ENCODE results near the gene CAMKK2. TPM values are rescaled to one million over a fixed set of nuclear protein-coding genes. Genes with fewer than 3 reads are reported as not detected.
A peak's percentile ranks its signal among the peaks of the same experiment; 100 is the strongest.

Gene CAMKK2
- total and polyA plus RNA-seq, 10 donors: 13.6 to 90.1 (median 63.3) TPM

GRCh38 chr12:121330692-121331091, 34.2 kb upstream of the CAMKK2 start:
- H3K36me3 ChIP-seq: peaks cover 6 to 100% (median 95%) of the 10 kb centered on the region in 6 donors

GRCh38 chr12:121330195-121330594, 33.7 kb upstream of the CAMKK2 start:
- H3K27me3 ChIP-seq (replicated peaks in 1 of 7): no peaks in the 10 kb centered on the region
- TF ChIP-seq CTCF (IDR thresholded peaks at IDR 0.05 in 8 of 11, conservative IDR thresholded peaks at IDR 0.05 in 3 of 11) (no peak), POLR2A (IDR thresholded peaks at IDR 0.05) (no peak), POLR2AphosphoS5 (IDR thresholded peaks at IDR 0.05) (no peak)
- no peak overlapping the region for H3K4me3 ChIP-seq
- peaks cover 0 to 24% (median 11%) of the 10 kb centered on the region in 6 donors for H3K4me1 ChIP-seq
- intact Hi-C loops (cut with DNase I; ENCODE audit: low total_unique reads): loop anchor here (10.0 kb wide), 1 partner anchor 115 kb away; no protein-coding TSS in a partner anchor
- no peaks in the 10 kb centered on the region for H3K9me3 ChIP-seq
- H3K36me3 ChIP-seq: peaks cover 3 to 100% (median 92%) of the 10 kb centered on the region in 6 donors
- H3K27ac ChIP-seq: no peak overlapping the region
- 92 to 98% (median 96%) methylated on average over 4 of the region's 4 CpGs for WGBS, 5 donors
- no peak for DNase-seq

More at GRCh38 chr12:121330692-121331091, 34.2 kb upstream of the CAMKK2 start:
- Histone ChIP-seq H3K4me1 (peaks cover 0 to 24% (median 11%) of the 10 kb centered on the region in 6 donors), H3K9me3 (no peaks in the 10 kb centered on the region), H3K27ac (no peak overlapping the region), H3K27me3 (replicated peaks in 1 of 7) (no peaks in the 10 kb centered on the region), H3K4me3 (no peak overlapping the region)
- no peak for DNase-seq
- TF ChIP-seq POLR2A (IDR thresholded peaks at IDR 0.05) (no peak), CTCF (IDR thresholded peaks at IDR 0.05 in 8 of 11, conservative IDR thresholded peaks at IDR 0.05 in 3 of 11) (no peak), POLR2AphosphoS5 (IDR thresholded peaks at IDR 0.05) (no peak)
- intact Hi-C loops (cut with DNase I; ENCODE audit: low total_unique reads): loop anchor here (10.0 kb wide), 1 partner anchor 114 kb away; no protein-coding TSS in a partner anchor

GRCh38 chr12:121328620-121329019, 32.1 kb upstream of the CAMKK2 start:
- no peak overlapping the region for H3K27ac ChIP-seq
- H3K4me3 ChIP-seq: no peak overlapping the region
- no peak for DNase-seq
- no peaks in the 10 kb centered on the region for H3K9me3 ChIP-seq
- no peaks in the 10 kb centered on the region for H3K27me3 ChIP-seq (replicated peaks in 1 of 7)
- intact Hi-C loops (cut with DNase I; ENCODE audit: low total_unique reads): no loop called here
- peaks cover 3 to 100% (median 92%) of the 10 kb centered on the region in 6 donors for H3K36me3 ChIP-seq
- 92 to 97% (median 94%) methylated on average over 4 of the region's 4 CpGs for WGBS, 5 donors
- TF ChIP-seq POLR2A (IDR thresholded peaks at IDR 0.05) (no peak), CTCF (IDR thresholded peaks at IDR 0.05 in 8 of 11, conservative IDR thresholded peaks at IDR 0.05 in 3 of 11) (no peak), POLR2AphosphoS5 (IDR thresholded peaks at IDR 0.05) (no peak)
- H3K4me1 ChIP-seq: peaks cover 0 to 18% (median 5%) of the 10 kb centered on the region in 6 donors

- Histone ChIP-seq H3K4me1 (peaks cover 0 to 18% (median 5%) of the 10 kb centered on the region in 6 donors), H3K4me3 (no peak overlapping the region), H3K36me3 (peaks cover 3 to 100% (median 87%) of the 10 kb centered on the region in 6 donors), H3K27ac (peak overlapping the region in 5 of 8 donors; percentile 19 to 48 (median 45)), H3K27me3 (replicated peaks in 1 of 7) (no peaks in the 10 kb centered on the region), H3K9me3 (no peaks in the 10 kb centered on the region)
- 58 to 72% (median 59%) methylated on average over 18 to 21 of the region's 21 CpGs for WGBS, 5 donors
- no peak for DNase-seq
- intact Hi-C loops (cut with DNase I; ENCODE audit: low total_unique reads): no loop called here
- TF ChIP-seq CTCF (IDR thresholded peaks at IDR 0.05 in 8 of 11, conservative IDR thresholded peaks at IDR 0.05 in 3 of 11) (no peak), POLR2AphosphoS5 (IDR thresholded peaks at IDR 0.05) (peak in 2 of 3 donors; percentile 61)
These were observed 30.6 kb upstream of the CAMKK2 start for GRCh38 chr12:121326996-121327674.
